Activated CD8-positive, alpha-beta memory T cell treated with anti-CD3 and anti-CD28 coated beads, Interleukin-2, amount 50 U/mL, for 4 hours (primary cell): ENCODE results near the gene ESD.

Source experiments
- DNase-seq: peaks from one replicate; pipeline ENCODE4 v3.0.0-alpha.2; 2020

The ESD gene

DNA sequence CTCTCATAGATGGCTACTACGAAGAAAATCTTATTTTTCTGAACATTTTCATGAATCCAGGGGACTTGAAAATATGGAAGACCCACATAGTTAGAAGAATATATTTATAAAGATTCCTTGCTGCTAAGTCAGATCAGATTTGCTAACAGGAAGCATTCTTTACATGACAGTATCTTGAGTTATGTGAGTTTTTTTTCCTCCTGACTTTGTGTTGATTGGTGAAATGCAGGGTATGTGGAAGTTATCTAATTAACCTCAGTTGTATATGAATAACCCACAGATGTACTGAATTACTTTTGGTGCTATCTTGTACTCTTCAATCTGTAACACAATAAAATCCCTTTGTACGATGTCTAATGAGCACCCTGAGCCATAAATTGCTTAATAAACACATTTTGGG is 53.8 kb downstream of the ESD start:
- DNase-seq: no peak

GRCh38 chr13:46739447-46740098 is 57.4 kb downstream of the ESD start:
- DNase-seq: no peak

GRCh38 chr13:46738766-46739165 is 58.2 kb downstream of the ESD start:
- DNase-seq: no peak

DNA sequence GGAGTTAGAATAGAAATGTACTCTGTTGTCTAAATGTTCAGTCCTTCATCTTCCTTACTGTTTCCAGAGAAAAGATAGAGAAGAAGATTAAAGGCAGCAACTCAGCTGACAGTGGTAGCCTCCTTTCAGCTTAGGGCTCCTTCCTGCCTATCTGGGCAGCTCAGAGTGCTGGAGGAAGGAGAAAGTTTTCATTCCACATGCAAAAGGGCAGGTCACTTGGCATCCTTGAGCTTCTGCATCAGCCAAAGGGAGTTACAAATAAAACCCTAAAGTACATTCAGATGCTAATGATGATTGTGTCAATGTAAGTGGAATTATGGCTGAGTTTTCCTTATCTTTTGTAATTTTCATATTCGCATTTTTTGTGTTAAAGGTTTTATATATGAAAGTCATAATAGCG is 58.9 kb downstream of the ESD start:
- no peak for DNase-seq

DNA sequence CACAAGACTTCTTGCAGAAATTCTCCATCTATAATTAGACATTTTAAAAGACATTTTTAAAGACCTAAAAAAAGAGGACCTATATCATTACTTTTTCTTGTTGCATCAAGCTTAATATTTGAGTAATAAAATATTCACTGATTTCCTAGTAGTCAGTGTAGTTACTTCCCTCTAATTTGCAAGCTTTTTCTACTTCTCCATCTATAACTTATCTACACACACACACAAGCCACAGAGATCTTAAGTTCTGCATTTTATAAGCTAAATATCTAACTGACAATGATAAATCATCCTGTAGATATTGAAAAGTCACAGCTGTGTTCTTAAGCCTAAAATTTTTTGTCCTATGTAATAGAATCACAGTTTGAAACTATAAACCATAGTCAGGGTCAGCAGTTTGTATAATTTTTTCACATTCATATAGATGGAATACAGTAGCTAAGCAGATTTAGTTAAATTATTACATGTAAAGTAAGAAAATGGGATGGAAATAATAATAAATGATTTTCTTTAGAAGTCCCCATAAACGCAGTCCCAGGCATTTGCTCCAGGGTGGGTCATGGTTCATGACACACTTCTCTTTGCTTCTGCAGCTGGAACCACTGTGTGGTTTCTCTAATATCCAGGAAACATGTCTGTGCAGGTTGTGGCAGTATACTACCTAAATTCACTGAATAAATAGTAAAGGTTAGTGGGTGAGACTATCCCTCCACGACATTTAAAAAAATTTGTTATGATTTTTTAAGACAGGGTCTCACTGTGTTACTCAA is 60.2 kb downstream of the ESD start:
- no peak for DNase-seq

DNA sequence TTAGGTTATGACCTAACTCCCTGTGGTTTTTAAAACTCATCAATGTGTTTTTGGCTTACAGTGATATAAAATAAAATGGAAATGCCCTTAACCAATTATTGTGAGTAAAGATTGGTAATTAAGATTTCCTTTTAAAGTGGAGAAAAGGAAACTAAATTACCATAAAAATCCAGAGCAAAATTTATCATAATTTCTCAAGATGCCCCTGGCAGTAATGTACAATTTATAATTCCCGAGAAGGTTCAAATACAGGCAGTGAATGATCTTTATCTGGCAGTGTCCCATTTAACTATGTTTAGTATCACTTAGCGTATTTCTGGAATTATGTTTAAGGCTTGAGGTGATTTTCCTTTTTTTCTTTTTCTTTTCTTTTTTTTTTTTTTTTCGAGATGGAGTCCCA is 61.5 kb downstream of the ESD start:
- no peak for DNase-seq

- no peak for DNase-seq
These were observed 65.4 kb downstream of the ESD start for GRCh38 chr13:46731535-46731934.

GRCh38 chr13:46728777-46729176 is 68.2 kb downstream of the ESD start:
- no peak for DNase-seq

DNA sequence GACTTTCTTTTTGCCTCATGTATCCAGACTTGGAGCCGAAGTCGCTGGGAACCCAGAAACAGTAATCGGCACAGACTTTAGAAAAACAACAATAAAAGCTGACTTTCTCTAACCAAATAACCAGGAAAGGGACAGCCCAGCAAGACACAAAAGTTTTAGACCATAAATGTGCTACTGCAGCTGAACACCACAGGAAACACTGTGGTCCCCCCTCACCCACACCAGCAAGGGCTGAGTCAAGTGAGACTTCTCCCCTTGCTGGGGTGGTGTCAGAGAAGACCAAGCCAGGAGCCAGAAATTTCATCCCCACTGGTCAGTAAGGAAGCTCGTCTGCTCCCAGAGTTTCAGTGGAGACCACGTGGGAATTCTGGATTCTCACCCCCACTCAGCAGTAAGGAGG is 70.6 kb downstream of the ESD start:
- no peak for DNase-seq
